22Rv1 (cell line): Measurements from ENCODE around the gene LARP1.
"Not testable (repeated sequence)": the region's sequence is repeated elsewhere in the genome, so short reads cannot be mapped to it uniquely, and the experiment has no call there.

Source experiments
- ZFX ChIP-seq: fragments of 450-650 bp; IDR thresholded peaks from 2 replicates; pipeline ENCODE4 v1.6.1; 2017; ENCODE audit warnings: antibody characterized with exemption, borderline replicate concordance
- TF ChIP-seq, protein P1 (sequence below): fragments of 450-650 bp; IDR thresholded peaks from 2 replicates; pipeline ENCODE4 v1.5.1; 2017; ENCODE audit warnings: mild to moderate bottlenecking

- TF ChIP-seq, protein P1, sequence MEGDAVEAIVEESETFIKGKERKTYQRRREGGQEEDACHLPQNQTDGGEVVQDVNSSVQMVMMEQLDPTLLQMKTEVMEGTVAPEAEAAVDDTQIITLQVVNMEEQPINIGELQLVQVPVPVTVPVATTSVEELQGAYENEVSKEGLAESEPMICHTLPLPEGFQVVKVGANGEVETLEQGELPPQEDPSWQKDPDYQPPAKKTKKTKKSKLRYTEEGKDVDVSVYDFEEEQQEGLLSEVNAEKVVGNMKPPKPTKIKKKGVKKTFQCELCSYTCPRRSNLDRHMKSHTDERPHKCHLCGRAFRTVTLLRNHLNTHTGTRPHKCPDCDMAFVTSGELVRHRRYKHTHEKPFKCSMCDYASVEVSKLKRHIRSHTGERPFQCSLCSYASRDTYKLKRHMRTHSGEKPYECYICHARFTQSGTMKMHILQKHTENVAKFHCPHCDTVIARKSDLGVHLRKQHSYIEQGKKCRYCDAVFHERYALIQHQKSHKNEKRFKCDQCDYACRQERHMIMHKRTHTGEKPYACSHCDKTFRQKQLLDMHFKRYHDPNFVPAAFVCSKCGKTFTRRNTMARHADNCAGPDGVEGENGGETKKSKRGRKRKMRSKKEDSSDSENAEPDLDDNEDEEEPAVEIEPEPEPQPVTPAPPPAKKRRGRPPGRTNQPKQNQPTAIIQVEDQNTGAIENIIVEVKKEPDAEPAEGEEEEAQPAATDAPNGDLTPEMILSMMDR, result not testable (repeated sequence)
- not testable (repeated sequence) for TF ChIP-seq ZFX
Observed at GRCh38 chr5:154735362-154735761, 19.8 kb upstream of the LARP1 start.
